ENCODE data around the gene HABP2.

Gene HABP2

GRCh38 chr10:113621799-113622198, 68.9 kb downstream of the HABP2 start:
- TF ChIP-seq CTCF (IDR thresholded peaks at IDR 0.05; ENCODE audit: low read length), result no peak
- TF ChIP-seq EZH2 (IDR thresholded peaks at IDR 0.05; ENCODE audit: borderline replicate concordance, low read length), result no peak
- no peak overlapping the region for H2AFZ ChIP-seq (ENCODE audit: low read length)
- H3K27ac ChIP-seq (ENCODE audit: low read depth, low read length, poor library complexity, severe bottlenecking), result no peak overlapping the region
- H3K36me3 ChIP-seq (ENCODE audit: insufficient read depth, low read length), result no peaks in the 10 kb centered on the region
- no peak overlapping the region for H3K9ac ChIP-seq (ENCODE audit: low read length)
- H3K4me2 ChIP-seq (ENCODE audit: low read length), result no peak overlapping the region
- no peaks in the 10 kb centered on the region for H3K9me2 ChIP-seq (ENCODE audit: low read depth, low read length)
- H3F3A ChIP-seq (ENCODE audit: insufficient read depth, low read length), result no peaks in the 10 kb centered on the region
- no peaks in the 10 kb centered on the region for H3K79me2 ChIP-seq (ENCODE audit: insufficient read depth, low read length)
- no peaks in the 10 kb centered on the region for H3K9me3 ChIP-seq (ENCODE audit: low read length)
- H3K4me1 ChIP-seq (ENCODE audit: insufficient read depth, low read length, severe bottlenecking), result no peaks in the 10 kb centered on the region
- peaks cover 5% of the 10 kb centered on the region; the same call in 1 of the 2 replicates for H3K27me3 ChIP-seq (ENCODE audit: insufficient read depth, low read length)
- no peaks in the 10 kb centered on the region for H4K20me1 ChIP-seq (ENCODE audit: insufficient read depth, low read length)
- no peak overlapping the region for H3K4me3 ChIP-seq (ENCODE audit: low read depth, low read length, poor library complexity, severe bottlenecking)

DNA sequence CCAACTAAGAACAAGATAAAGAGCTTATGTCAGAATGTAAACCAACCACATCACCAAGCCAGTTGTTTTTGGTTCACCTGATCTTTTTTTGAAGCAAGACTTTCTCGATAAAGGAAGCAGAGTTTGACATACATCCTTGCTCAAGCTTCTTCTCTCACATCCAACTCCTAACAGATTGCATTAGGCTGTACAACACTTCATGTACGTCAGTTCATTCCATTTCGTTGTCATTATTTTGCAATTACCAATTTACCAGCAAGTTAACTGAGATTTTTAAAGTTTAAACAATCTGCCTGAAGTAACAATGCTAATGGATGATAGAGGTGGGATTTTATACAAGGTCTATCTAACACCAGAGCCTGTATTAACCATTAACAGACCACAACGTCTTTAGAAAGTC, 70.0 kb downstream of the HABP2 start:
- H3K4me3 ChIP-seq (ENCODE audit: low read depth, low read length, poor library complexity, severe bottlenecking), result no peak overlapping the region
- H3F3A ChIP-seq (ENCODE audit: insufficient read depth, low read length), result no peaks in the 10 kb centered on the region
- no peaks in the 10 kb centered on the region for H3K9me3 ChIP-seq (ENCODE audit: low read length)
- H3K4me2 ChIP-seq (ENCODE audit: low read length), result no peak overlapping the region
- H2AFZ ChIP-seq (ENCODE audit: low read length), result no peak overlapping the region
- no peaks in the 10 kb centered on the region for H3K4me1 ChIP-seq (ENCODE audit: insufficient read depth, low read length, severe bottlenecking)
- no peaks in the 10 kb centered on the region for H3K9me2 ChIP-seq (ENCODE audit: low read depth, low read length)
- no peaks in the 10 kb centered on the region for H3K36me3 ChIP-seq (ENCODE audit: insufficient read depth, low read length)
- no peaks in the 10 kb centered on the region for H4K20me1 ChIP-seq (ENCODE audit: insufficient read depth, low read length)
- no peak for TF ChIP-seq EZH2 (IDR thresholded peaks at IDR 0.05; ENCODE audit: borderline replicate concordance, low read length)
- no peak for TF ChIP-seq CTCF (IDR thresholded peaks at IDR 0.05; ENCODE audit: low read length)
- no peak overlapping the region for H3K9ac ChIP-seq (ENCODE audit: low read length)
- H3K27ac ChIP-seq (ENCODE audit: low read depth, low read length, poor library complexity, severe bottlenecking), result no peak overlapping the region
- no peaks in the 10 kb centered on the region for H3K79me2 ChIP-seq (ENCODE audit: insufficient read depth, low read length)
- H3K27me3 ChIP-seq (ENCODE audit: insufficient read depth, low read length), result peaks cover 8% of the 10 kb centered on the region; the same call in 1 of the 2 replicates

- Histone ChIP-seq H3K9ac (ENCODE audit: low read length) (no peak overlapping the region), H4K20me1 (ENCODE audit: insufficient read depth, low read length) (no peaks in the 10 kb centered on the region), H3F3A (ENCODE audit: insufficient read depth, low read length) (no peaks in the 10 kb centered on the region), H3K4me2 (ENCODE audit: low read length) (no peak overlapping the region), H3K79me2 (ENCODE audit: insufficient read depth, low read length) (no peaks in the 10 kb centered on the region), H3K9me2 (ENCODE audit: low read depth, low read length) (no peaks in the 10 kb centered on the region), H3K9me3 (ENCODE audit: low read length) (no peaks in the 10 kb centered on the region), H2AFZ (ENCODE audit: low read length) (no peak overlapping the region), H3K36me3 (ENCODE audit: insufficient read depth, low read length) (no peaks in the 10 kb centered on the region), H3K27ac (ENCODE audit: low read depth, low read length, poor library complexity, severe bottlenecking) (no peak overlapping the region), H3K4me3 (ENCODE audit: low read depth, low read length, poor library complexity, severe bottlenecking) (no peak overlapping the region), H3K4me1 (ENCODE audit: insufficient read depth, low read length, severe bottlenecking) (no peaks in the 10 kb centered on the region), H3K27me3 (ENCODE audit: insufficient read depth, low read length) (0 out of 2 replicates have a peak, but pooled peaks cover 3% of the 10 kb centered on the region)
- TF ChIP-seq CTCF (IDR thresholded peaks at IDR 0.05; ENCODE audit: low read length) (no peak), EZH2 (IDR thresholded peaks at IDR 0.05; ENCODE audit: borderline replicate concordance, low read length) (no peak)
Measured at GRCh38 chr10:113625461-113626186, 72.8 kb downstream of the HABP2 start.
